Naive thymus-derived CD8-positive, alpha-beta T cell (primary cell): ENCODE measurements around the gene TM2D3. TPM values are rescaled to one million over a fixed set of nuclear protein-coding genes. Genes with fewer than 3 reads are reported as not detected.
"Not testable (repeated sequence)": the region's sequence is repeated elsewhere in the genome, so short reads cannot be mapped to it uniquely, and the experiment has no call there.

Experiments used
- ATAC-seq, 2 donors: fragments of 150-1000 bp; cut with Tn5 transposase in 1 of 2; sonication (Bioruptor Pico), chemical (Tn5 transposase) in 1 of 2; 1 replicate in 1 of 2; 2 replicates in 1 of 2; pipeline ENCODE4 v1.10.0; 2021; ENCODE audit warnings: mild to moderate bottlenecking in 2 of 2, moderate library complexity in 2 of 2
- POLR2A ChIA-PET: fragments of 350-600 bp; sonication (Branson Sonifier 250); formaldehyde crosslinking; loops from one replicate; lab custom pipeline; 2021; ENCODE audit warnings: antibody characterized with exemption; lab: Charles Lee
- DNase-seq, 10 donors: peaks; one replicate each; pipeline versions ENCODE4 v3.0.0 to v3.0.0-alpha.2; 2020 to 2022
- H3K27ac Mint-ChIP-seq, 10 donors: one replicate each; pipeline ENCODE4 v1.8.0; 2020 to 2022; ENCODE audit warnings: mild to moderate bottlenecking in 10 of 10, mixed read lengths in 10 of 10, moderate library complexity in 4 of 10, inconsistent platforms in 1 of 10
- H3K27me3 Mint-ChIP-seq, 5 donors: one replicate each; pipeline ENCODE4 v1.8.0; 2021 to 2022; ENCODE audit warnings: mixed read lengths in 5 of 5
- H3K36me3 Mint-ChIP-seq, 3 donors: one replicate each; pipeline ENCODE4 v1.8.0; 2020 to 2022; ENCODE audit warnings: mixed read lengths in 3 of 3, mild to moderate bottlenecking in 2 of 3, inconsistent platforms in 1 of 3
- H3K4me1 Mint-ChIP-seq, 4 donors: one replicate each; pipeline ENCODE4 v1.8.0; 2021 to 2022; ENCODE audit warnings: mixed read lengths in 4 of 4
- H3K4me3 Mint-ChIP-seq, 10 donors: one replicate each; pipeline ENCODE4 v1.8.0; 2020 to 2022; ENCODE audit warnings: mild to moderate bottlenecking in 10 of 10, mixed read lengths in 10 of 10, moderate library complexity in 6 of 10, inconsistent platforms in 1 of 10
- H3K9me3 Mint-ChIP-seq, 9 donors: one replicate each; pipeline ENCODE4 v1.8.0; 2020 to 2022; ENCODE audit warnings: mixed read lengths in 9 of 9, mild to moderate bottlenecking in 3 of 9, inconsistent platforms in 1 of 9, moderate library complexity in 1 of 9
- polyA plus RNA-seq, 3 donors: library from polyadenylated mRNA; unstranded; fragments of 300-500 nt; fragmentation: Illumina TruSeq; gene quantifications; one replicate each; pipeline ENCODE4 v1.2.3, GENCODE V29; 2021
- total RNA-seq, 8 experiments: library from RNA in 2 of 8; stranded (reverse) in 2 of 8; gene quantifications; one replicate each; pipeline ENCODE4 v1.2.3 and lab custom pipeline; 2021 to 2026

Gene TM2D3
- total and polyA plus RNA-seq, 5 experiments from 2014 or later: 28.1 to 98.5 (median 32.3) TPM

GRCh38 chr15:101675796-101676582 is 23.8 kb upstream of the TM2D3 start:
- Mint-ChIP-seq H3K9me3 (no peaks in the 10 kb centered on the region), H3K27me3 (no peaks in the 10 kb centered on the region), H3K4me3 (peak overlapping the region in 2 of 10 donors; percentile 34 to 59), H3K27ac (peak overlapping the region in 3 of 10 donors; percentile 23 to 79 (median 46)), H3K36me3 (peaks cover 4 to 82% (median 56%) of the 10 kb centered on the region in 3 donors), H3K4me1 (peaks cover 0 to 7% (median 2%) of the 10 kb centered on the region in 4 donors)
- no peak for DNase-seq
- ATAC-seq: no peak
- POLR2A ChIA-PET: no interaction called here

GRCh38 chr15:101675015-101675414 is 22.8 kb upstream of the TM2D3 start:
- ATAC-seq (no peak), DNase-seq (no peak)
- Mint-ChIP-seq H3K27ac (no peak overlapping the region), H3K27me3 (no peaks in the 10 kb centered on the region), H3K36me3 (peaks cover 9 to 82% (median 59%) of the 10 kb centered on the region in 3 donors), H3K9me3 (no peaks in the 10 kb centered on the region), H3K4me3 (no peak overlapping the region), H3K4me1 (peaks cover 0 to 9% (median 2%) of the 10 kb centered on the region in 4 donors)
- POLR2A ChIA-PET: no interaction called here

- DNase-seq: no peak
- POLR2A ChIA-PET: no interaction called here
- ATAC-seq: no peak
- H3K4me1 Mint-ChIP-seq: peaks cover 0 to 7% (median 2%) of the 10 kb centered on the region in 4 donors
- H3K4me3 Mint-ChIP-seq: no peak overlapping the region
- no peaks in the 10 kb centered on the region for H3K27me3 Mint-ChIP-seq
- peaks cover 0 to 3% (median 0%) of the 10 kb centered on the region in 9 donors for H3K9me3 Mint-ChIP-seq
- peaks cover 14 to 85% (median 57%) of the 10 kb centered on the region in 3 donors for H3K36me3 Mint-ChIP-seq
- peak overlapping the region in 1 of 10 donors; percentile 30 for H3K27ac Mint-ChIP-seq
Observed at GRCh38 chr15:101672298-101672697, 20.1 kb upstream of the TM2D3 start.

- Mint-ChIP-seq H3K4me3 (no peak overlapping the region), H3K4me1 (peaks cover 5 to 8% (median 5%) of the 10 kb centered on the region in 4 donors), H3K27me3 (no peaks in the 10 kb centered on the region), H3K36me3 (peaks cover 17 to 82% (median 53%) of the 10 kb centered on the region in 3 donors), H3K9me3 (peaks cover 0 to 3% (median 0%) of the 10 kb centered on the region in 9 donors), H3K27ac (no peak overlapping the region)
- DNase-seq (no peak), ATAC-seq (no peak)
- POLR2A ChIA-PET: no interaction called here
Observed at GRCh38 chr15:101669744-101670143, 17.6 kb upstream of the TM2D3 start.

DNA sequence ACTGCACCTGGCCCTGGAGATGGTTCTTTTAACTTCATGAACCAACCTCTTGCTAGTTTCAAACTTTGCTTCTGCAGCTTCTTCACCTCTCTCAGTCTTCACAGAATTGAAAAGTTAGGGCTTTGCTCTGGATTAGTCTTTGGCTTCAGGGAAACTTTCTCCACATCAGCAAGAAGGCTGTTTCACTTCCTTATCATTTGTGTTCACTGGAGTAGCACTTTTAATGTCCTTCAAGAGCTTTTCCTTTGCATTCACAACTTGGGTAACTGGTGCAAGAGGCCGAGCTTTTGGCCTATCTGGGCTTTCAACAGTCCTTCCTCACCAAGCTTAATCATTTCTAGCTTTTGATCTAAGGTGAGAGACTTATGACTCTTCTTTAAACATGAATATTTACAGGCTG is 15.7 kb upstream of the TM2D3 start:
- H3K9me3 Mint-ChIP-seq: peaks cover 0 to 3% (median 0%) of the 10 kb centered on the region in 9 donors
- H3K4me1 Mint-ChIP-seq: peaks cover 4 to 10% (median 8%) of the 10 kb centered on the region in 4 donors
- POLR2A ChIA-PET: no interaction called here
- H3K4me3 Mint-ChIP-seq: no peak overlapping the region
- H3K27me3 Mint-ChIP-seq: no peaks in the 10 kb centered on the region
- peaks cover 17 to 74% (median 38%) of the 10 kb centered on the region in 3 donors for H3K36me3 Mint-ChIP-seq
- DNase-seq: no peak
- ATAC-seq: no peak
- H3K27ac Mint-ChIP-seq: peak overlapping the region in 3 of 10 donors; percentile 22 to 43 (median 39)

DNA sequence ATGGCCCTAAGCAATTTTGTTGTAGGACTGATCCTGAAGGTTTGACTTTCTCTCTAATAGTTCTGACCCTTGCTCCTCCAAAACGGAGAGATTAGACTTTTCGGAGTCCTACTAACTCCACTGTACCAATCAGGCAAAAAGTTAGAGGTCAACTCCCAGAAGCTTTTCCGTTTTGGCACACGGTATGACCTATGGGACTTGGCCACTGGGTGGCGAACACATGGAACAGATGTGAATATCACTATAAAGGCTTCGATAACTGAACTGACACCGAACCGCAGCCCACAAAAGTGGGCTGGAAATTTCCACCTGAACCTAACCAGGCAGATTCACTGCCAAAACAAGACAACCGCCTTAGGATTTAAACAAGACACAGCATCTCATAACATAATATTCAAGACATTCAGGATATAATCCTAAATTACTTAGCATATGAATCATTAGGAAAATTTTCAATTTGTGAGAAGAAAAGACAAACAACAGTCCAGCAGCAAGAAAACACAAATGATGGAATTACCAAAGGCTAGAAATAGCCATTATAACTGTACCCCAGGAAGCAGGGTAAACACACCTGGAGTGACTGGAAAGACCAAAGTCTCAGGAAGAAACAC is 12.2 kb upstream of the TM2D3 start:
- no peak overlapping the region for H3K4me3 Mint-ChIP-seq

DNA sequence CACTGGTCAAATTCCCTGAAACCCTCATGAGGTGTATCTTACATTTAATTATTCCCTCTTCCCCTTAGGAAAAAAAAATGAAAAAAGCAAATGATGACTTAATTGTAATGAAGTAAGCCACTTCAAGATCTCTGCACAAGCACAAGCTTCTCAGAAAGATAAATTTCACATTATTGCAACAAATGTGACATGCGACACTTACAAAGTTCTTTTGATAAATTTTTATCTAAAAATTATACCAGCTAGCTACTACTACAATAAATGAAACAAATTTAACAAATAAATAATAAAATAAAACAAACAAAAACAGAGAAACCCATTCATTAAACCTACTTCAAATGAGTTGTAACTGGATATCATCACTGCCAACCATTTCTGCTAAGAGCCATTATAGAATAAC is 10.0 kb upstream of the TM2D3 start:
- DNase-seq: no peak
- H3K4me3 Mint-ChIP-seq: no peak overlapping the region
- H3K36me3 Mint-ChIP-seq: peaks cover 3 to 56% (median 9%) of the 10 kb centered on the region in 3 donors
- no peak for ATAC-seq
- POLR2A ChIA-PET: interaction anchor here (0.5 kb wide), 1 partner anchor 34 kb away, joined by 6 read pairs; no protein-coding TSS in a partner anchor
- H3K9me3 Mint-ChIP-seq: no peaks in the 10 kb centered on the region
- no peaks in the 10 kb centered on the region for H3K27me3 Mint-ChIP-seq
- peaks cover 4 to 10% (median 6%) of the 10 kb centered on the region in 4 donors for H3K4me1 Mint-ChIP-seq
- H3K27ac Mint-ChIP-seq: peak overlapping the region in 2 of 10 donors; percentile 23 to 70

More for the DNA sequence above, 12.2 kb upstream of the TM2D3 start:
- H3K36me3 Mint-ChIP-seq: peaks cover 9 to 64% (median 22%) of the 10 kb centered on the region in 3 donors
- no peak for DNase-seq
- H3K4me1 Mint-ChIP-seq: peaks cover 4 to 10% (median 6%) of the 10 kb centered on the region in 4 donors
- H3K27me3 Mint-ChIP-seq: no peaks in the 10 kb centered on the region
- ATAC-seq: no peak
- POLR2A ChIA-PET: no interaction called here
- H3K9me3 Mint-ChIP-seq: peaks cover 0 to 3% (median 0%) of the 10 kb centered on the region in 9 donors
- H3K27ac Mint-ChIP-seq: peak overlapping the region in 6 of 10 donors; percentile 12 to 77 (median 50)

DNA sequence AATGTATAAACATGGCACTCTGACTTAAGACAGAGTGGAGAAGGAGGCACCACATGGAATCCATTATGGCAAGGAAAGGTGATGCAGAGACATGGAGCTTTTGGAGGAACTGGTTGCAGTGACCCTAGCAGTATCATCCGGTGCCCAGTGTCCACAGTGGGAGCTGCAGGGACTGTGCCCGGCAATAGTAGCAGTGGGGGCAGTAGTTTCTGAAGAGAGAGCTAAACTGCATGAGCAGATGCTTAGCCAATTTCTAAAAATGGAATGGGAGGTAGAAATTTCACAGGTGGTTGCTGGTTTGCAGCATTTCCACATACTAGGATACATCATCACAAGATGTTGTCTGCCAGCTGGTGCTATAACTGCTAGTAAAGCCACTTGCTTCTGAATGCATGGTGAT is 7.8 kb upstream of the TM2D3 start:
- H3K36me3 Mint-ChIP-seq: peaks cover 0 to 60% (median 7%) of the 10 kb centered on the region in 3 donors
- no peaks in the 10 kb centered on the region for H3K27me3 Mint-ChIP-seq
- POLR2A ChIA-PET: no interaction called here
- no peak for DNase-seq
- H3K4me1 Mint-ChIP-seq: peaks cover 3 to 5% (median 4%) of the 10 kb centered on the region in 4 donors
- no peak overlapping the region for H3K4me3 Mint-ChIP-seq
- no peak for ATAC-seq
- peak overlapping the region in 2 of 10 donors; percentile 35 to 38 for H3K27ac Mint-ChIP-seq
- no peaks in the 10 kb centered on the region for H3K9me3 Mint-ChIP-seq

DNA sequence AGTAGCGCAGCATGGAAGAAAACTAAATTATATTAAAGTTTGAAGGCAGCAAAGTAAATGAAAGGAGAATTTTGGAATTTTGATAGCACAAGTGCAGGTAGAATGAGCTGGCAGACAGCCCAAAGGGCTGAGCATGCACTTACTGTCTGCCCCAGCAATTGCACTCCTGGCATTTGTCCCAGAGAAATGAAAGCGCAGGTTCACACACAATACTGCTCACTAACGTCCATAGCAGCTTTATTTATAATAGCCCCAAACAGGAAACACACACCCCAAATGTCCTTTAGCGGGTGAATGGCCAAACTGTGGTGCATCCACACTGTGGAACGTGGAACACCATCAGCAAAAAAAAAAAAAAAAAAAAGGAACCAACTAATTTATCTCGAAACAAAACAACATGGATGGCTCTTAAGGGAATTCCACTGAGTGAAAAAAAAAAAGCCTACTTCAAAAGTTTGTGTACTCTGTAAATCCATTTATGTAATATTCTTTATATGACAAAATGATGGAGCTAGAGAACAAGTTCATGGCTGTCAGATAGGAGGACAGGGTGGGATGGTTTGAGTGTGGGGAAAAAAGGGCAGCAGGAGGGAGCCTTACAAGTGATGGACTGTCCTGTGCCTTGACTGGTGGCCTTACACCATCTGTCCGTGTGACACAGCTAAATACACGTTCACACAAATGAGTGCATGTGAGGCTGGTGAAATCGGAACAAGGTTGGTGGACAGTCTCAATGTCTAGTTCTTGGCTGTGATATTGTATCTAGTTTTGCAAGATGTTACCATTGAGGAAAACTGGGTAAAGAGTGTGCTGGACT is 6.0 kb upstream of the TM2D3 start:
- Mint-ChIP-seq H3K4me3 (no peak overlapping the region), H3K27ac (no peak overlapping the region), H3K36me3 (peaks cover 0 to 50% (median 7%) of the 10 kb centered on the region in 3 donors), H3K9me3 (no peaks in the 10 kb centered on the region), H3K27me3 (no peaks in the 10 kb centered on the region), H3K4me1 (peaks cover 0 to 9% (median under 1%) of the 10 kb centered on the region in 4 donors)
- ATAC-seq (no peak), DNase-seq (no peak)
- POLR2A ChIA-PET: no interaction called here

DNA sequence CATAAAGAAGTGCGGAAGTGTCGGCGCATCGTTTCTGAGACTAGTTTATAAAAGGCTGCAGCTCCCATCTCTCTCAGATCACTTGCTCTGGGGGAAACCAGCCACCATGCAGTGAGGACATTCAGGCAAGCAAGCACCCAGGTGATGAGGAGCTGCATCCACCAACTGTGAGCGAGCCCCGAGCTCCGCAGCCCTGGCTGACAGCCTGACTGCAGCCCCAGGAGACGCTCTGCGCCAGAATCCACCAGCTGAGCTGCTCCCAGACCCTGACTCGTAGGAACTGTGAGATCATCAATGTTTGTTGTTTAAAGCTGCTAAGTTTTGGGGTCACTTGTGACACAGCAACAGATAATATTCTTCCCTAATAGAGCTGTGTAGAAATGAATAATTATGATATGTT is 5.0 kb upstream of the TM2D3 start:
- no peak for ATAC-seq
- Mint-ChIP-seq H3K27ac (no peak overlapping the region), H3K9me3 (no peaks in the 10 kb centered on the region), H3K4me1 (peaks cover 0 to 14% (median 4%) of the 10 kb centered on the region in 4 donors), H3K36me3 (peaks cover 0 to 46% (median 7%) of the 10 kb centered on the region in 3 donors), H3K27me3 (no peaks in the 10 kb centered on the region), H3K4me3 (no peak overlapping the region)
- POLR2A ChIA-PET: no interaction called here
- no peak for DNase-seq

DNA sequence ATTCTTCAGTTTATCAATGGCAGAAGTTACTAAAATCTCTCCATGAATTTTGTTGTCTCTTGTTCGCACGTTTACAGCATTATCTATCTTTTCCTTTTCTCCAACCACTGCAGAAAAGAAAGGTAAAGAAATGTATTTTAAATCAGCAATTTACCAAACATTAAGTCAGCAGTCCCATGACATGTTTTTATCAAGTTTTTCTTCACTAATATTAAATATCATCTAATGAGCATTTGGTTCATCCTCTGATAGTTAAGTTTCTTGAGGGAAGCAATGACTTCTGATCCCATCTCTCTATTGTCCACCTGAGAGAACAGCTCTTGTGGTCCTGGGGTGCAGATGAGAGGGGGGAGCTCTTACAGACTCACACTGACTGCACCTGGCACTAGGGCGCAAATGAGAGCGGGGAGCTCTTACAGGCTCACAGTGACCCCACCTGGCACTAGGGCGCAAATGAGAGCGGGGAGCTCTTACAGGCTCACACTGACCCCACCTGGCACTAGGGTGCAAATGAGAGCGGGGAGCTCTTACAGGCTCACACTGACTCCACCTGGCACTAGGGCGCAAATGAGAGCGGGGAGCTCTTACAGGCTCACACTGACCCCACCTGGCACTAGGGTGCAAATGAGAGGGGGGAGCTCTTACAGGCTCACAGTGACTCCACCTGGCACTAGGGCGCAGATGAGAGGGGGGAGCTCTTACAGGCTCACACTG is 2.6 kb upstream of the TM2D3 start:
- Mint-ChIP-seq H3K4me3 (peak overlapping the region in 7 of 10 donors; percentile 14 to 69 (median 59)), H3K27ac (peak overlapping the region in 9 of 10 donors; percentile 9 to 91 (median 66)), H3K36me3 (peaks cover 0 to 34% (median 5%) of the 10 kb centered on the region in 3 donors), H3K4me1 (peaks cover 4 to 32% (median 18%) of the 10 kb centered on the region in 4 donors)
- H3K9me3 Mint-ChIP-seq, POLR2A ChIA-PET, H3K27me3 Mint-ChIP-seq, ATAC-seq: not testable (repeated sequence)
- DNase-seq: peak in 1 of 10 donors; percentile 65
